CD4-positive, alpha-beta T cell treated with Interferon gamma for 1 hour (primary cell): Measurements from ENCODE around the gene METTL1.
"Not testable (repeated sequence)": the region's sequence is repeated elsewhere in the genome, so short reads cannot be mapped to it uniquely, and the experiment has no call there.

ENCODE experiments used
- DNase-seq: peaks from one replicate; pipeline ENCODE4 v3.0.0-alpha.2; 2020

The METTL1 gene

GRCh38 chr12:57771873-57772428 lies at the start of gene METTL1:
Gene METTL1 (minus strand): TSS chr12:57772105. CDS start chr12:57772083, 22 bp downstream.
- peak; percentile 89 for DNase-seq

- DNase-seq = not testable (repeated sequence)
Measured at GRCh38 chr12:57821015-57821414, 49.1 kb upstream of the METTL1 start.

DNA sequence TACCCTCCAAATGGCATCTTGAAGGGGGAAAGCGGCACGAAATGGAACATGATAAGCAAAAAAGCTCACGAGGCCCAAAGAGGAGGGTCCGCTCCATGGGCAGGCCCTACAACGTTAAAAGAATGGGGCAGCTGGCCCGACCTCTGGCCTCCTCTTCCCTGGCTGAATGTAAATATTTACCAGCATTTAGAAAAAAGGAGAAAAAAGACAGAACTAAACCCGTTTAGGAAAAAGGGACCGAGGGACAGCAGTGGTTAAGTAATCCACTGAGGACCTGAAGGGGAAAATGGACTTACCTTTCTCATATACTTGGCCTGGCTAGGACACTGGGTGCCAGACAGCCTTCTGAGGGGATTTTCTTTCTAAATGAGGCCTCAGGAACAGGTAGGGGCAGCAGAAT lies 48.2 kb upstream of the METTL1 start:
- DNase-seq = not testable (repeated sequence)

- DNase-seq = not testable (repeated sequence)
Measured at GRCh38 chr12:57817990-57818331, 46.1 kb upstream of the METTL1 start.

GRCh38 chr12:57817261-57817989 lies 45.5 kb upstream of the METTL1 start:
- no peak for DNase-seq

DNA sequence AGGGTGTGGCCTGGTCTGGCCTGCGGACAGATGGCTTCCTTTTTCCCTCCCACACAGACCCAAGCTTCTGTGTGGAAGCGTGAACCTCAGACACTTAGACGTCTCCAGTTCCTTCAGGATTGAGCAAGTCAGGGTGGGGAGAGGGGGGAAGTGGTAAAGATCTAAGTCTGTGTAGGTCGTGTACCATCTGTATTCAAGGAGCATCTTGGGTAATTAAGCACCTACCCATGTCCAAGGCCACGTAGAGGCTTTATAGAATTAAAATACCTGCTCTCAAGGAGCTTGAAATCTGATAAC lies 44.9 kb upstream of the METTL1 start:
- DNase-seq = no peak

DNA sequence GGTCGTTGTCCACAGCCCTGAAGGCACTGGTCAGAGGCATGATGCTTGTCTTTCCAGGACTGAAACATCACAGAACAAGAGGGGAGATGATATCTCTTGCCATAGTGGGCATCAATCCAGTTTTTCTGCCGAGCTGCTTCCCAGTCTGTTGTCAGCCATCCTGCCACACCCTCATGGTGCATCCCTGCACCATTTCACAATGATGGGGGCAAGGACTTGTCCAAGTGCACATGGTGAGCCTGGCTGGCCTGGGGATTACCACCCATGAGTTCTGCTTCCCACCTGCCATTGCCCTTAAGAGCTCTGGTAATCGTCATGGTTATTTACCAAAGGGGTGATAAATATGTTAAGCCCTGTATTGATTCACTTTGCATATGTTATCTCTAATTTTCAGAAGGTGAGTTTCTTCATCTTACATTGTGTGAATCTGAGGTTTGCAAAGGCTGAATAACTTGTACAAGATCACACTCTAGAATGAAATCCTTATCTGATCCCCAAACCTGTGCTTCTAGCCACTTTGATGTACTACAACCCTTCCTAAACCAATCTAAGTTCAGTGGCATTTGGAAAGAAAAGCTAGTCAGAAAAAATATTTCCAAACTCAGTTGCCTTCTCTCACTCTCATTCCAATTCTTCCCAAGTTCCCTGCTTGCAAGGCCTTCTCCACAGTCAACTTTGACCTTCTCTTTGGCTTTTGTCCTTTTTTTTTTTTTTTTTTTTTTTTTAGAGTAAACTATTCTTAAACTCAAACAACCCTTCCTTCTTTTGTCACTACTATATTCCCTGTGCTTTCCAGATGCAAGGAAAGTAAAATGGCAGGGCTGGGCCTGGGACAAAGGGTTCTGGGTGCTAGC lies 44.3 kb upstream of the METTL1 start:
- no peak for DNase-seq

DNA sequence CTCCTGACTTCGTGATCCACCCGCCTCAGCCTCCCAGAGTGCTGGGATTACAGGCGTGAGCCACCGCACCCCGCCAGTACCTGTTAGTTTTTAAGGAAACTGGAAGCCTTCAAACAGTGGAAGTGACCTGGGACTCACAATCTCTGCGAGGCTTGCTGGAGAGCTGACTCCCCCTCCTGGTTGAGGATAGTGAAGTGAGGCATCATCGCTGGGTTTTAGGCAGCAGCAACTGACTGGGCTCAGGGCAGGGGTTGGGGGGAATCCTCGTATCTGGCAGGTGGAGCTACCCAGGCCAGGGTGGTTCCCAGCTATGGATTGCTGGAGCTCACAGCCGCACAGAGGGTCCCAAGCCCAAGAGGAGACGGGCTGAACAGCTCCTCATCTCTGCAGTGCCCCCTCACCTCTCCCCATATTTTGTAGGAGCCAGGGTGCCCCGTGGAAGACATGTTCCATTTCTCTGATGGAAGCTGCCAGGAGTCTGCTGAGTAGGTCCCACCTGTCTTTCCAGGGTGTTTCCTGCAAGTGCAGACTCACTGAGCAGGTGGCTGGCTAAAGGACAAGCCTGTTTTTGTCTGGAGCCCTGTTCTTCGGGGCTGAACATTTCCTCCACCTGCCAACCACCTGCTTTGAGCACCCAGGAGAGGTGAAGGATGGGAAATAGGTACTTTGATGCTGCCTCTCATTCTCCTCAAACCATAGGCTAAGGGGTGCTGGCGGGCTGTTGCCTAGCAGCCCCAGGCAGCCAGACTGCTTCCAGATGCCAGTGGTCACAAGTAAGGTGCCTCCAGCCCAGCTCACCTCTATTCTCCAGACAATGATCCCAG lies 43.5 kb upstream of the METTL1 start:
- no peak for DNase-seq

DNA sequence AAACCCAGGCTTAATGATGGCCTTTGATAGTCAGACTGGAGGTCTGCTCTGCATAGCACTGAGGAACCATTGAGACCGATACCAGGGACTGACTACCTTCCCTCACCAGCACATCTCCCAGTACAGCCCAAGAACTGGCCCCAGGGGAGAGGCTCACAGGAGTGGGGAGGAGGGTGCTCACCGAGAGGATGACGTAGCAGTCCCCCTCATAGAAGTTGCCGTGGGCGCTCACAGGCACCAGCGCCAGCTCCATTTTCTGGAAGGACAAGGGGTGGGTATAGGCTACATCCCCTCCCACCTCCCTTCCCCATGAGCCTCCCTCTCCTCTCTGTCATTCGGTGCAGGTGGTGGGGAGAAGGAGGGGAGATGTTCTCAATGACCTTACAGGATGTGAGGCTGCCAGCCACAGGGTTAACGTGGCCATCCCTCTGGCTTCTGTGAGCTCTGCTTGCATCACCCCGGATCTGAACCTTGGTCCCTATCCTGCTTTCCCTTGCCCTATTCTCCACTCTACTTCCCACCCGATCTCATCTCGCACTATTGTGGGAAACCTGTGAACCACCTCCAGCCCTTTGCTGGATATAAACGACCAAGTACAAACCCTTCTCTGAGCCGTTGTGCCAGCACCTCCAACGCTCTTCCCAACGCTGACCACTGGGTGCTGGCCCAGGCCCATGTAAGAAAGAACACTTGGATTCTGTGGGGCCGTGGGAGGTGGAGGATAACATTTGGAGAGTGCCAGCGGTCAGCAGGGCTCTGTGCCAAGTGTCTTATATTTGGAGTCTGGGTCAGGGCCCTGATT lies 42.3 kb upstream of the METTL1 start:
- DNase-seq = no peak

DNA sequence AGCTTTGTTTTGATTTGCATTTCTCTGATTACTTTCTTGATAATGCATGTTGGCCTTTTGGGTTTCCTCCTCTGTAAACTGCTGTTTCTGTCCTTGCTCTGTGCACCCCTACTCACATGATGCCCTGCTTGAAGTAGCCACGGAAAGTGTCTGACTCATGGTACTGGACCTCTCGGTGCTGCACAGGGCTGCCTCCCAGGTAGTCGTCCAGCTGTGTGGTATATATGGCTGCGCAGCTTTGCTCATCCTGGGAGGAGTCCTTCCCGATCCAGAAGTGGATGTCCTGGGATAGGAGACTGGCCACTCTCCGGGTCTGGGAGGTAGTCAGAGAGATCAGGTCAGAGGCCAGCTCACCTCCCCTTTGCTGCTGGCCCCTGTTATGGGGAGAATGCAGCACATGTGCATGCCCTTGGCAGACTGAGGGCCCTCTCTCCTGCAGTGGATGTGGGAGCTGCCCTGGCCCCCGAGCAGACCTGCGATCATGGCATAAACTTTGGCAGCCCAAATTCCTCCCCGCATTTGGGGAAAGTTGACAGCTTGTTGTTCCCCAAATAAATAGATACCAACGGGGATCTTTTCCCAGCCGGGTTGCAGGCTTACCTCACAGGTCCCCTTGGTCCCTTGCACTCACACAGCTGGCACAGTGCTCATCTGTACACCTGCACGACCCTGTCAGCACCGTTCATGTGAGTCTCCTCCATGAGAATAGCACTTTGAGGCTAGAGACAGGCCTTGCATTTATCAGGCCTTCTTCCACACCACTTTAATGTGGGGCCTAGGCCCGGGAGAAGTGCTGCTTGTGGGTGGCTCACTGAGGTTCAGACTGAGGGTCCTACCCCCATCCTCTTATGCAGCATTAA lies 41.4 kb upstream of the METTL1 start:
- DNase-seq = no peak

- DNase-seq = no peak
Measured at GRCh38 chr12:57811028-57811755, 39.3 kb upstream of the METTL1 start.

DNA sequence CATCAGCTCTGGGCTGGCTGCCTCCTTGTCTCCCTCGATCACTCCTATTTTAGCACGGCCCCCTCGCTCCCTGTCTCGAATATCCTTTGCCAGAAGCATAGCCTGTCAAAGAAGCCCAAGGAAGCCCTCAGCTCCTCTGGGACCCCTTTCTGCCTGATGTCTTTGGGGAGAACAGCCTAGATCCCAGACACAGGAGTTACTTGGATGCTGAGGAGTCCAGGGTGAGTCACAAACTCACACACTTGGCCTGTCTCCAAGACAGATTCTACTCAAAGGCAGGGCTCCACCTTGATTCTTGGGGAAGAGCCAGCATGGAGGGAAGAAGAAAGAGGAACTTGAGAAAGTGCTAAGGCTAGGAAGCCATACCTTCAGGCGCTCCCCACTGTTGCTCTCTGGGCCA lies 38.5 kb upstream of the METTL1 start:
- no peak for DNase-seq

DNA sequence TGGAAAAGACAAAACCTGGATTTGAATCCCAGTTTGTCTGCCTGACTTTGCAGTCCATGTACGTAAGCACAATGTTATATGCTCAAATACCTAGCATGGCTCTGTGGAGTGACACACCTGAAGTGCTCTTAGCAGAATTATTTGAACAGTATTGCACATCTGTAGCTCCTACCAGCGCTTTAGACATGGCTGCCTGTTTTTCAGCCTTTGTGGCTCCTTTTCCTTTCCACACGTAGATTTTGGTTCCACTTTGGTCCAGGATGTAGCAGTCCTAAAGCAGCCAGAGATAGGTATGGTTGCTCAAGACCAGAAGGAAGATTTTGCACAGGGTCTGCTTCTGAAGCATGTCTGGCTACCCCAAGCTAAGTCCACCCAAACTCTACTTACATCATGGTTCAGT lies 37.5 kb upstream of the METTL1 start:
- DNase-seq = no peak

GRCh38 chr12:57808351-57808750 lies 36.4 kb upstream of the METTL1 start:
- no peak for DNase-seq

DNA sequence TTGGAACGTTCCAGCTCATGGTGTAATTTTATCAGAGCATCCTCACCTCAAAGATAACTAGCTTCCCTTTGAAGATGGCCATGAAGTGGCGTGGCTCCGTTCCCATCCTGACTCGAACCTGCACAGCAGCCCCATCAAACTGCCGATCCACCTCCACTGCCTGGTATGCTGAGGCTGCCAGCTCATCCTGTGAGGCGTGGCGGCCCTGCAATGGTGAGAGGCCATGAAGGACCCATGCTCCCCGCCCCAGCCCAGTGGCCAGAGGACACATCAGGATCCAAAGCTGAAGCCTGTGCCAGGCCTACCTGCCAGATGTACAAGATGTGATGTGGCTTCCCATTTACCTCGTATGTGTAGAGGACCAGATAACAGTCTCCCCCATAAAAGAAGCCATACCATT lies 35.4 kb upstream of the METTL1 start:
- DNase-seq = no peak

DNA sequence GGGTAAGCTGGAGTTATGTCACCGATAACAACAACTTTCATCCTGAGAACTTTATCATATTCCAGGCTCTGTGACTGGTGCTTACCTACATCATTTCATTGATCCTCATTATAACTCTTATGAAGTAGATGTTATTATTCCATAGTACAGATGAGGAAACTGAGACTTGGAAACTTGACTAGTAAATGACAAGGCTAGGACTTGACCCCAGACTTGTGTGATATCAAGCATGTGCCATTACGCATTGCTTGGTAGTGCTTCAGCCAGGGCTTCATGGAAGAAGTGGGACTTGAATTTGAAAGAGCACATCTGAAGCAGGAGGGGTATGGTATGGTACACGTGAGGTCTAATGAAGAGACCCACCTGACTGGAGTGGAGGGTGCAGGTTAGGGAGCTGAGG lies 34.8 kb upstream of the METTL1 start:
- DNase-seq = no peak

GRCh38 chr12:57803319-57803893 lies 31.5 kb upstream of the METTL1 start:
- DNase-seq = no peak

- DNase-seq = no peak
Measured at GRCh38 chr12:57802607-57803006, 30.7 kb upstream of the METTL1 start.

DNA sequence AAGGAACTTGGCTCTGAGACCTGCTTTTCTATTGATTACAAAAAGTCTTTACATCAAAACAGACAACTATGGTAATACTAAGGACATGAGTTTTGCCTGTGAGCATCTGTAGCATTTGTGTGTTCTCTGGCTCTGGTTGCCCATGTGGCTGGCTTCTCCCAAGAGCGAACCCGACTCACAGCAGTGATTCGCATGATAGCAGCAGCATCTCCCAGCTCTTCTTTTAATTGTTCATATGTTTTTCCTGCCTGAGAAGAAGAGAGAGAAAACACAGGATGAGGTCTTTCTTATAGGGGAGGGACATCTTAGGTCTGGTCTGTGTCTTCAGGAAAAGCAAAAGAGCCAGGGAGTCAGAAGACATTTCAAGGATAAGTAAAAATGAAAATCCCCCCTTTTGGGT lies 29.1 kb upstream of the METTL1 start:
- DNase-seq = no peak

- DNase-seq = no peak
Measured at GRCh38 chr12:57797933-57798332, 26.0 kb upstream of the METTL1 start.
